SHP77 (cell line): ENCODE measurements around the gene ICE2.

Experiments used
- DNase-seq, 2 experiments: peaks; one replicate each; lab custom pipeline; 2025; lab: John Stamatoyannopoulos, UW

Gene ICE2

DNA sequence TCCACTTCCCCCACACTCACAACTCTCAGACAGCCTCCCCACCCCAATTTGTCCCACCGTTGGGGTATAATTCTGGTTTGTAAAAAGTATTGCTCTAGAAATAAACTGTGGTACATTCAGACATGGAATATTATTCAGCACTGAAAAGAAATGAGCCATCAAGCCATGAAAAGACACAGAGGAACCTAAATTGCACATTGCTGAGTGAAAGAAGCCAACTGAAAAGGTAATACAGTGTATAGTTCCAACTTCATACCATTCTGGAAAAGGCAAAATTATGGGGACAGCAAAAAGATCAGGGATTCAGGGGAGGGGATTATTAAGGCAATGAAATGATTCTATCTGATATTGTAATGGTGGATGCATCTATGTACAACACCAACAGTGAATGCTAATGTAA is 91.6 kb downstream of the ICE2 start:
- DNase-seq: no peak

DNA sequence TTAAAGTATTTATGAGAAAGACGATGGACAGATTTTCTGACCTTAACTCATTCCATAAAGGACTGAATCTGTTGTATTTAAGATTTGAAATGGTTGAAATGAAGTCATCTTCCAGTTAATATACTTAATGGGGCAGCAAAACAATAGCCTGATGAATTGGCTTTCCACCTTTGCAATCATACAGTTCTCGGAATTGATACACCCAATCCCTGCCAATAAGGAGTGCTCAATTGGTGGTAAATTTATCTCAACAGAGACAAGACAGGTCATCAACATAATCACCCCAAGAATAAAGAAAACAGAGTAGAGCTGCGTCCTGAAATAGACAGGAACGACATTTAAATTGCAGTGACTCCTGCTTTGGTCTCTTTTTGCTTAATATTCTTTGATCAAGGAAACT is 92.3 kb downstream of the ICE2 start:
- DNase-seq: no peak

DNA sequence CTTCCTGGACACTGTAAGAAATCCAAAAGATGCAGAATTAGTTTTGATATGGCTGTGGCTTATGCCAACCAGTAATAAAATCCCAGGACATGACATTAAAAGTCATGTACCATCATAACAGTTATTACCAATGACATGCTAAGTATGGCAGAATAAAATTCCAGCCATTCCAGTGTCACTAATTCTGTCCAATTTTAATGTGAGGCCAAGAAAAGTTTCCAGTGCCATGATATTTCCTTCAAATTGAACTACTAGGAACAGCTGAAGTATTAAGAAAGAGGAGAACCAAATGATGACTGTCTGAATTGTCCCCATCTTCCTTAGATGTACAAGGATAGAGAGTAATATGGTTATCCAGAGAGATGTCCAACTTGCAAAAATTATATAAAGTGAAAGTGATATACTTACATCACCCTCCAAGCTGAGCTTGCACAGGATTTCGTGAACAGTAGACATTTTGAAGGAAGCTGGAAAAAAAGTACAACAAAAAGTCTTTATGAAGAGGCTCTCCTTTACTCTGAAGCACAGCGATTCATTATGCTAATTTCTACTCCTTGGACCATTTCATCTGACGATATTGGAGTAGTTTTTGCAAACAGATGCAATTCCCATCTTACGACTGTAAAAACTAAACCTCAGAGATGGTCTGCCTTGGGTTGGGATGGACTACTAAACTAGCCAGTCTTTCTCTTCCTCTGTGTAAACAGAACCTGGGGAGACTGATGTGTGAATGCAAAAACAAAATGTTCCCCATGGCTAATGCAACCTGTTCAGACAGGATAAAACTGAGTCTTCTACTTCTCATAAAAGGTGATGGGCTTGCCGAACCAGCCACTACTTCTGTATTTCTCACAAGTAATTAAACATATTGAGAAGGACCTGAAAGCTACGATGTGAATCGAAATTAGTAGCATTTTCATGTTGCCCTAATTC is 93.1 kb downstream of the ICE2 start:
- DNase-seq: no peak

DNA sequence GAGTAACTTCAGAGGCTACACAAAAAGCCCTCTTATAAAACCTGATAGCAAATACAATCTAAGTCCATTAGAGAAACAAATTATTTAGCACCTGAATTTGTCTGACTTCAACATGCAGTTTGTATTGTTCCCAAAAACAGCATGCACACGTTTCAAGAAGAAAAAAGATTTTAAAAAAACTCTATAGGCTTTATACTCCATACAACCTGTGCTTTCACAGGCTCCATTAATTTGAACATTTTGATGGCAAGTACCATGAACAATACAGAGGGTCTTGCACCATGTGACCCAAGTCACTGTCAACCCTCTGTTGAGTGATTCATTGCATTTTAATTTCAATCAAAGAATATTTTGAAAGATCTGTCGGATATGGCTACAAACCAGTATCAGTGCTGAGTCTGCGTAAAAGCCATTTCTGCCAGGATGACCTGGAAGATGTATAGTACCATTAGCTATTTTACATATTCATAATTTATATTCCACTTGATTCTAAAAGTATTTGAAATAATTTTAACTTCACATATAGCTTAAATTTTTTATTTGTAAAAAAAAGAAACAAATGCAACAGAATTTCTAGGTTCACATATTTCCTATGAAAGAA is 94.3 kb downstream of the ICE2 start:
- no peak for DNase-seq

DNA sequence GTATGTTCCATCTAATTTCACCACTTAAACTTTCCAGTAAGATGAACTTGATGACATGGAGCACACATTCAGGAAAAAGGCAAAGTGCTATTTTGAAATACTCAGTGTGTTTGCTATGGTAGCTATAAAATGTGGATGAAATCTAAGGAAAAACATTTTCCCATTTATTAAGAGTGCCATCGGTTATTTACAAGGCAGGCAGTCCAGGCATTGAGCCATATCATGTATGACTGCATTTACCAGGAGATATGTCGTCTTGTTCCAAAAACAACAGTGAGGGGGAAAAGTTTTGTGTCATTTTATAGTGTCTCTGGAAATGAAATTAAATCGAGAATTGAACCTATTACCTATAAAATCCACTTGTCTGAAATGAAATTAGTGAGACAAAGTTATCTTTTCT is 94.9 kb downstream of the ICE2 start:
- no peak for DNase-seq

DNA sequence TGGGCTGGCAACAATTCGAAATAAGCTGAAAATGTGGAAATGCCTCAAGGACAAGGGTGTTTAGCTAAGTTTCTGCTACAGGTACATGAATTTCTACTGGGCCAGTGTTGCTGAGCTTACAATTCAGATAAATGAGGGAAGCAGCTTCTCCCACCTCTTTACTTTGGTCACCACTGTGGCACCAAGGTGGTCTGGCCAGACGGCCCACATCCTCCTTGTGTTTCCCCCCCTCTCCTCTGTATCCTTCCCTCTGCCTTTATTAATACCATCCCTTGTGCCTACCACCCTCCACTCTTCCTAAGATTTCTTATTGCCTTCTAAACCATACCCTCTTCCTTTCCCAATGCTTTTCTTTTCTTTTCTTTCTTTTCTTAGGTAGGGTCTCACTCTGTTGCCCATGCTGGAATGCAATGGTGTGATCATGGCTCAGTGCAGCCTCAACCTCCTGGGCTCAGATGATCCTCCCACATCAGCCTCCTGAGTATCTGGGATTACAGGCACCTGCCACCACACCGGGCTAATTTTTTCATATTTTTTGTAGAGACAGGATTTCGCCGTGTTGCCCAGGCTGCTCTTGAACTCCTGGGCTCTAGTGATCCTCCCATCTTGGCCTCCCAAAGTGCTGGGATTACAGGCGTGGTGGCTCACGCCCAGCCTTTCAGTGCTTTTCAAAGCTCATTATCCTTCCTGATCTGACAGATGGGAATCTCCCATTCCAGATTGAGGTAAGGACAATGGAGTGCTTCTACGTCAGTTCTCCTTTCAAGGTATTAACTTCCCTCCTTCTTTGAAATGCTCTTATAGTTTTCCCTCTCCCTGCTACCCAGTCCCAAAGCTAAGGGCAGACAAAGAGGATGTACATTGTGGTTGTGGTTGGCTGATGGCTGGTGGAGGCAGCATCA is 95.9 kb downstream of the ICE2 start:
- DNase-seq: no peak

DNA sequence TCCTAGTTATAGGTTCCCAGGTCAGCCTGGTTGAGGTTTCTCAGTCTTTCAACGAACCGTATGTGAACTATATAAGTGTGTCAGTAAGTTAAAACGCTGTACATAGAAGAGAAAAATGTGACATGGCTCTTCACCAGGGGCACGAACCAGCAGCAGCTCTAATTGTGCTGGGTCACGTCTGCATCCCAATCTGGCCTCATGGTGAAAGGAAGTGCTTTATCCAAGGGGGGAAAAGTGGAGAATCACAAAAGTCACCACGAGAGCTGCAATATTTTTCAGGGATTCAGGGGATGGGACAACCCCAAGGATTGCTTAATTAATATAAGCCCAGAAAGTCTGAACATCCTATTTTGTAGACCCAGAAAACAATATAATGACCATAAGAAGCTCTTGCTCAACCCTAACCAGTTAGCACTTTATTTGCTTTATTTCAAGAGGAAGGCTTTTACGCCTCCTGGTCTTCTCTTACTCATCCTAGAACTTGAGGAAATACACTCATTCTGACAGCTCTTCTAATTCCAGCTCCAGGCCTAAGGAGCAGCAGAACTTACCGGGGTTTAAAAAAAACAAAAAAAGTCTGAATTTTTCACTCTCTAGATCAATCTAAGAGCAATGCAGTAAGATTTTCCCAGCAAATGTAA is 97.7 kb downstream of the ICE2 start:
- no peak for DNase-seq

DNA sequence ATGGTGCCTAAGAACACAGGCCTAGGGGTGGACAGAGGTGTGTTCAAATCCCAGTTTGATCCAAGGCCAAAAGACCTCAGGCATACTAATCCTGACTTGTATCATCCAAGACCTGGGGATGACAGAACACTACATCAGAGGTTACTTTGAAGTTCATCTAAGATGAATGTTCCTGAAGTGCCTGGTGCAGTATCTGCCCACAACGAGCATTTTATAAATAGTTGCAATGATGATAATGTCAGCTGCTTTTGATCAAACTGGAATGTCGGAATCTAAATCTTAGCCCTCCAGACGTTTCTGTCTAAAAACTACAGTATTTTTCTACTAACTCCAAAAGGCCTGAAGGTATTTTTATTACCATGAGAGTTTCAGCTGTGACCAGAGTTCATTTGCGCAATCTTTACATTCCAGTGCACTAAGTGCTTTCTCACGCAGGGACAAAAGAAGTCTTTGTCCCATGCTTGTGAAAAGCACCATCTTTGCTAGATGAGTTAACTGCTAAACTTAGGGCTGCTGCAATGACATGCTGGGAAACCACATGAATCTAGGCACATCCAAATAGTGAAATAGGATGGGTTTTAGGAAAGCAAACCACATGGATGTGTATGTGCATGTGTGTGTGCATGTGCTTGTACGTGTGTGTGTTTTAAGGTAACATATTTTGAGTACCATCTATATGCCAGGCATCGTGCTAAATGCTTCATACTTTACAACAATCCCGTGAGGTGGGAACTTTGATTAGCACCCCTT is 99.2 kb downstream of the ICE2 start:
- DNase-seq: no peak

DNA sequence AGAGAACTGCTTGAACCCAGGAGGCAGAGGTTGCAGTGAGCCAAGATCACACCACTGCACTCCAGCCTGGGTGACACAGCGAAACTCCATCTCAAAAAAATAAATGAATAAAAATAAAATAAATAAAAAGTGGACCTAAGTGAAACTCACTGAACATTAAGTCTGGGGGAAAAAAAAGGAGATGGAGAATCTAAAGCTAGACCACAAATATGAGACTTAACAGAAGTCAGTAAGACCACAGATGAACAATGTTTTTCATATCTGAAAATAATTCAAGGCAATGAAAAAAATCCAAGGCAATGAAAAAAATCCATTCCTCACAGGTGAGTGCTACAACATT is 99.8 kb downstream of the ICE2 start:
- no peak for DNase-seq

DNA sequence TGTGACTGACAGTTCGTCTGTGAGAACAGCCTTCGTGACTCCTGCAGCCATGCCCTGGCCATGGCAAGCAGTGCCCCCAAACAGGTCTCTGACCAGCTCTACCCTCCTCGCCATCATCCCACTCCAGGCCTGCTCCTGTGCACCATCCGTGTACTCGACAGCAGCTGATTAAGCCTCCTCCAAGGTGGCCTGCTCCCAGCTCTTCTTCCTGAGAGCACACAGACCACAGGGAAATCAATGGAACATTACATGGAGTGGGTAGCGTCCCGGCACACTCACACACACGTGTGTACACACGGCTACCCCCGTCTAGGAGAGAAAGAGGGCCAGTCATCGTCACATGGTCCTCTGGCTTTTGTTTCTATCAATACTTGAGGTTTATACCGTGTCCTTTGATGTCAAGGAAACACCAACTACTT is 102.3 kb downstream of the ICE2 start:
- DNase-seq: no peak

DNA sequence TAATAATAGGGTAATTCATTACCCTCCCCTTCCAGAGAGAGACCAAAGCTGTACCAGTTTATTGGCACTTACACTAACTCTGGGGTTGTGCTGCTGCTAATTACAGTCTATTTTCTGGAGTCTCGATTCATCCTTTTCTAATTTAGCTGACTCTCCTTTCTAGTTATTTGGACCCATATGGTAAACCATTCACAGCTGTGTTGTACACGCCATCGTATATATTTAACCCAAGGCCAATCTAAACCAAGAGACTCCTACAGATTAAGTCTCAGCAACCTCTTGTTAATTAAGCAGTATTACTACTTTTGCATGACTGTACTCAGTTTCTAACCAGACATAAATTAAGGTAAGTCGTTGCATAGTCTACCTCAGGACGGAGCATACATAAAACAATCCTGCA is 103.6 kb downstream of the ICE2 start:
- no peak for DNase-seq

DNA sequence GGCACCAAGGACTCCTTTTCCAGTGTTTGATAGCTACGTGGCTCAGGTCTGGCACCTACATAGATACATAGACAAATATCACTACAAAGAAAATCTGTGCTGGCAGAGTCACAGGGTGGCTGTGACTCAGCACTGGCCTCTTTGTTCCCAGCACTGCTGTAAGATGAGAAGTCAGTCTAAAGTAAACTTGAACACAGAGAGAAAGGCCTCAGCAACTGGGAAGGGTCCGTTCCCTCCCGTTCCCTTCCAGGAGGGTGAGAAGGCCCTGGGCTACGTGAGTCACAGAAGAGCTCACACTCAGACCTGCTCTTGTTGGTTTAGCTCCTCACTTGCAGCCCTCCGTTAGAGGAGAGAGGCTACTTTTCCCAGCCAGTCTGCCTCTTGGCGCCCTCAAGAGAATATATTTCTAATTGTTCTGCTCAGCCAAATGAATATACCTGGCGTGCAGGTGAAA is 104.3 kb downstream of the ICE2 start:
- DNase-seq: peak; percentile 81 to 82

DNA sequence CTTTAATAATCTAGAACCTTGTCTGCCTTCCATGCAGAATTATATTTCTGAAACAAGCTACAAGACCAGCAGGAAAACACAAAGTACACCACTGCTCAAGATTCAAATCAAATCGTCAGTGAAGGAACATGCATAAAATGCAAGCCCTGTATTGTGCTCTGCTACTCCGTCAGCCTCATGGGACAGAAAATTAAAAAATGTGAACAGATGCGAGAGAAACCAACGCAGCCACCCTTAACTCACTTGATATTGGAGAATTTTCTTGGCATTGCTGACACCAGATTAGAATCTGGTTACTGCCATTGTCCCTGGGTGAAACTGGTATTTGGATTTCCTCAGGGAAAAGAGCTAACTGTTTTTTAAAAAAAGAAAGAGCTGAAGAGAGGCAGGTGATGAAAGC is 104.7 kb downstream of the ICE2 start:
- DNase-seq: no peak

DNA sequence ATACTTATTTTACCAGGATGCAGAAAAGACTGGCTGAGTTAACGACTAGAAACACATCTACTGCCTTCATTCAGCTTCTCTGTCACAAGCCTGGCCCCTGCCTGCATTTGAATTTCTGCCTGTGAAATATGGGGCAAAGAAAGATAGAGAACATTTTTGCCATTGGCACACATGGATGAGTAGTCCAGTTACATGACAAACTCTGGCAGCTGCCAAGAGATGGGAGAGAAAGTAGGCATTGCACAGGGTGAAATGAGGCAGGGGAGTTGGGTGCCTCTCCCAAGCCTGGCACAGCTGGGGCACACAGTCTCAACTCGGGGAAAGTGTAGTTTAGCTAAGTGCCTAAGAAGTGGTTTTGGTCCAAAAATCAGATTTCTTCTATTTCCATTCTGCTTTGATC is 105.2 kb downstream of the ICE2 start:
- DNase-seq: no peak

DNA sequence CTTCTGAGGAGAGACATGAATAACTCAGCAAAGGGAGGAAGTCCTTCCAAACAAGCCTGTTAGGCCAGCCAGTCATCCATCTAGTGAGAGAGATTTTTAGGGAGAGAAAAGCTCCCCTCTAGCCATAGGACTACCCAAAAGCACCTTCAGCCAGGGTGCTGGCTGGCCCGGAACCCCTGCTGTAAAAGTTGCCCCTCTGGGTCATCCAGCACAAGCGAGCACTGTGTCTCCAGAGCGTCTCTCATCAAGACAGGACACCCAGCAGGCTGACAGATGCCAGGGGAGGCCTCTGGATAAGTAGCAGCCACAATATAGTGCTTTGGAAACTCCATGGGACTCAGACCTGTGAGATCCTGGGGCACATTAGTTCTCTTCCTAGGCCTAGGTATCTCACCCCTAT is 105.6 kb downstream of the ICE2 start:
- DNase-seq: no peak

DNA sequence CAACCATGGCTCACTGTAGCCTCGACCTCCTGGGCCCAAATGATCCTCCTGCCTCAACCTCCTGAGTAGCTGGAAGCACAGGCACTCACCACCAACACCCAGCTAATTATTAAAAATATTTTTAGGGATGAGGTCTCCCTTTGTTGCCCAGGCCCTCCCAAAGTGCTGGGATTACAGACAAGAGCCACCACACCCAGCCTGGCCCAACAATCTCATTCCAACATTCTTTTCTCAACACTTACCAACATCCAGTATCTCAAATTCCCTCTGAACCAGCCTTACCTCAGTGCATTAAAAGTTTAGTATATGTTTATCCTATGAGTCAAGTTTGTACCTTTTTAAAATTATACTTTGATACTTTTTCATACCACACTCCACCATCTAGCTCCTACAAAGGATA is 106.2 kb downstream of the ICE2 start:
- DNase-seq: no peak

DNA sequence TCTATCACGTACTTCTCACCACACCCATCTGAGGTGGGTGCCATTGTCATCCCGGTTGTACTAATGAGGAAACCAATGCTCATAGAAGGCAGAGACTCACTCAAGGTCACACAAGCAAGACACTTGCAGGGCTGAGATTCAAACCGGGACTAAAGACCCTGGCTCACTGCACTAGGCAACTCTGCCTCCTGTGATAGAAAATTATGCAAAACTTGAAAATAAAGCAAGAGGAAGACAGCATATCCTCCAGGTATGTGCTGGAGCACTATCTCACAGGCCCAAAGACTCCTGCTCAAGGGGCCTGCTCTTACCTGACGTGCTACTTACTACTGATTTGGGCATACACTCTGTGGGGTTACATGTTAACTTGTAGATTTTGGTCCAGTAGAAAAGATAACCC is 106.7 kb downstream of the ICE2 start:
- DNase-seq: no peak

DNA sequence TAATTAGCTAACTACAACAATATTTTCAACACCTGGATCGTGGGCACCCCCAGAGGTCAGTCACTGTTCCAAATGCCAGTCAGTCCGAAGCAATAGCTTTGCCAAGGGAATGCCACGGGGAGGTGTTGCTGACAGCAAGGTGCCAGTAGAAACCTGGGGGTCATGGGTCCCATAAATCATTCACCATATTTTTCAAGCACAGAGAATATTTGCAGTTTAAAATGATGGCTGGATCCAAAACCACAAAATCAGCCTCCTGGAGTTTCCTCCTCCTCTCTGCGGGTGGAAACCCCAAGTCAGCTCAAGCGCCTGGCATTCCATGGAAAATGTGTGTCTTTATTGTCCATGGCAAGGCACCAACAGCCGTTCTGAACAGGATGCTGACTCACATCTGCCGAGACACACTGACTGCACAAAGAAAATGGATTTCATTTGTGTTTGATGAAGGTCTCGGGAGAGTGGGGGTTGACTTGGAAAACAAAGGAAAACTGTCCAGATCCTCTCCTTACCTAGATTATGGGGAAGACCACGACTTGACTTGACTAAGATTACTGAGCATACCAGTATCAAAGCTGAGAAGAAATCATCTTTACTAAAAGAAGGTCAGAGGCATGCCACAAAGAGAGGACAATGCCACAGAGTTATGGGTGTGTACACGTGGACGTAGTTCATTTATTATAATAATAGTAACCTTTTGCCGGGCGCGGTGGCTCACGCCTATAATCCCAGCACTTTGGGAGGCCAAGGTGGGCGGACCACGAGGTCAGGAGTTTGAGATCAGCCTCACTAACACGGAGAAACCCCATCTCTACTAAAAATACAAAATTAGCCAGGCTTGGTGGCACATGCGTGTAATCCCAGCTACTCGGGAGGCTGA is 107.5 kb downstream of the ICE2 start:
- DNase-seq: peak in 1 of 2 experiments; percentile 70

DNA sequence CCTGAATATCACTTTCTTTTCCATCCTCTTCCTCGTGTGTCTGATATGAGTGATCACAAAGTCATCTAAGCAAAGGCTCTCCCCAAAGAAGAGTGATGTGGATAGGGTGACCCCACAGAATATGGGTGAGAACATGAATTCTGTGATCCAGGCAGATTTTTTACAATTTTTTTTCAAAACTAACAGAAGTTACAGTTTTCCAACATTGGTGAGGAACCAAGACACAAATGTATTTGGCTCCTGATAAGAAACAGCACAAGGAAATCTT is 108.1 kb downstream of the ICE2 start:
- DNase-seq: no peak

DNA sequence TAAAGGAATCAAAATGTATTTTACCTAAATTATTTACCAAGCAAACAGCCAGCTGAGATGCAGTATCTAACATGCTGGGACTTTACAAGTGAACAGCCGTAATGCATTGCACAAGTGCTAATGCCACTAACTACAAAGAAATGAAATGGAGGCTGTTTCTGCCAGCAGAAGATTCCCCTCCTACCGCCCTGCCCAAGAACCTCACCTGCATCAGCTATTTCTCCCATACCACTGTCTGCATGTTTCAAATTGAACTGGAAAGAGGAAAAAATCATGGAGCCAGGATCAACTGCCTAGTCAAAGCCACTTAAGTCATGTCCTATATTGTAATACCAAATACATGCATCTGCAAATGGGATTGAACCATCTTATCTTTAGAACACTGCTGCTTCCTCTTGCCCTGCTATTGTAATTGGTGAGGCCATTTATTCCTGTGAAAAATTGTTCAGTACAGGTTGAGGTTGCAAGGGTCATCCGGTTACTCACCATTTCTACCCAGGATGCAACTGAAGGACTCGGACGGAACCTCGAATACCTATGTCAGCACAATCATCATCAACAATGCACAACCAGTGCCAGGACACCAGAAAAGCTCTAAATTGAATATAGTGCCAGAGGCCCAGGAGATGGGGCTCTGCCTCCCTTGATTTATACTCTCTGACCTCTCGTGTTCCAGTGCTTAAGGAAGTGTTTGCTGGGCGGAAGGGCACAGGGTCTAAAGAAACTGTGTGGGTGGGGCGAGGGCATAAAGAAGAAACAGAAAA is 108.7 kb downstream of the ICE2 start:
- no peak for DNase-seq
